HCT116 (cell line): ENCODE measurements around the gene SPTB. TPM values are rescaled to one million over a fixed set of nuclear protein-coding genes. Genes with fewer than 3 reads are reported as not detected.

Experiments used
- ATAC-seq: fragments of 200-7000 bp; cut with Tn5 transposase; 2 replicates; pipeline ENCODE4 v1.9.1; 2020; ENCODE audit warnings: mild to moderate bottlenecking, moderate library complexity
- BruUV-seq: library from RNA; stranded (reverse); fragments of 400-500 nt; replicated peaks from 2 replicates; lab custom pipeline; 2021; lab: Mats Ljungman, UMichigan
- CTCF ChIA-PET: fragments of 300-600 bp; sonication (Branson Sonifier 250); formaldehyde crosslinking; loops from one replicate; lab custom pipeline; 2021; ENCODE audit warnings: antibody characterized with exemption; lab: Charles Lee
- POLR2A ChIA-PET: fragments of 300-600, 350-600 bp; sonication (Branson Sonifier 250); formaldehyde crosslinking; loops from one replicate; lab custom pipeline; 2021; ENCODE audit warnings: antibody characterized with exemption; lab: Charles Lee
- RAD21 ChIA-PET, 2 experiments: fragments of 300-600 bp; sonication (Branson Sonifier 250); formaldehyde crosslinking; loops; one replicate each; lab custom pipeline; 2023; ENCODE audit warnings: low total read pairs in 2 of 2; ENCODE audit not compliant: uncharacterized antibody in 2 of 2, unreplicated experiment in 2 of 2, low non-redundant PET in 1 of 2; lab: Charles Lee
- DNase-seq: peaks from one replicate; pipeline ENCODE4 v3.0.0-alpha.2; 2010; ENCODE audit warnings: low read depth, low spot score
- H2AFZ ChIP-seq: fragments of 200-600 bp; shearing (Covaris generic), sonication (generic); 2 replicates; pipeline ENCODE4 v1.6.1; 2017; ENCODE audit warnings: low read depth, mixed run types, mixed read lengths, antibody characterized with exemption, low read length; ENCODE audit not compliant: poor library complexity, severe bottlenecking
- H3K27ac ChIP-seq: 2 replicates; pipeline ENCODE4 v1.5.1; 2012; ENCODE audit warnings: low read depth, low read length
- H3K27me3 ChIP-seq: fragments of 200-600 bp; sonication (generic); 2 replicates; pipeline ENCODE4 v1.6.1; 2016; ENCODE audit warnings: mixed run types, low read length, mixed read lengths; ENCODE audit not compliant: insufficient read depth
- H3K36me3 ChIP-seq, 2 experiments: fragments of 200-500 bp in 1 of 2; fragments of 200-600 bp in 1 of 2; sonication (Bioruptor generic) in 1 of 2; sonication (generic) in 1 of 2; 2 replicates each; pipeline versions ENCODE4 v1.5.1 to v1.6.1; 2014 to 2016; ENCODE audit warnings: low read length in 2 of 2, inconsistent platforms in 1 of 2, mixed read lengths in 1 of 2, mixed run types in 1 of 2; ENCODE audit not compliant: insufficient read depth in 2 of 2, control insufficient read depth in 1 of 2
- H3K4me1 ChIP-seq, 2 experiments: fragments of 200-600 bp in 1 of 2; sonication (generic) in 1 of 2; 2 replicates each; pipeline versions ENCODE4 v1.5.1 to v1.6.1; 2012 to 2017; ENCODE audit warnings: low read length in 2 of 2, inconsistent platforms in 1 of 2, mild to moderate bottlenecking in 1 of 2, mixed read lengths in 1 of 2, mixed run types in 1 of 2, moderate library complexity in 1 of 2; ENCODE audit not compliant: insufficient read depth in 2 of 2, control insufficient read depth in 1 of 2
- H3K4me2 ChIP-seq: fragments of 200-600 bp; sonication (generic); 2 replicates; pipeline ENCODE4 v1.6.1; 2017; ENCODE audit warnings: mixed run types, low read length, mixed read lengths
- H3K4me3 ChIP-seq, 2 experiments: fragments of 200-600 bp in 1 of 2; sonication (generic) in 1 of 2; replicated peaks in 1 of 2; 2 replicates each; pipeline ENCODE4 v1.5.1; 2011 to 2016; ENCODE audit warnings: low read length in 2 of 2, control low read depth in 1 of 2, low read depth in 1 of 2, mild to moderate bottlenecking in 1 of 2, mixed read lengths in 1 of 2, mixed run types in 1 of 2
- H3K79me2 ChIP-seq: fragments of 200-600 bp; sonication (generic); 2 replicates; pipeline ENCODE4 v1.6.1; 2017; ENCODE audit warnings: mild to moderate bottlenecking, mixed run types, low read length, moderate library complexity, mixed read lengths; ENCODE audit not compliant: insufficient read depth
- H3K9ac ChIP-seq: fragments of 200-600 bp; sonication (generic); 2 replicates; pipeline ENCODE4 v1.6.1; 2016; ENCODE audit warnings: low read length, mixed read lengths
- H3K9me2 ChIP-seq: fragments of 200-600 bp; sonication (generic), shearing (Covaris generic); 2 replicates; pipeline ENCODE4 v1.6.1; 2017; ENCODE audit warnings: mixed run types, mild to moderate bottlenecking, moderate library complexity; ENCODE audit not compliant: insufficient read depth
- H3K9me3 ChIP-seq, 2 experiments: fragments of 200-500 bp in 1 of 2; fragments of 200-600 bp in 1 of 2; sonication (Bioruptor generic) in 1 of 2; sonication (generic) in 1 of 2; 2 replicates each; pipeline ENCODE4 v1.6.1; 2014 to 2017; ENCODE audit warnings: low read length in 2 of 2, mixed read lengths in 2 of 2, inconsistent platforms in 1 of 2, low read depth in 1 of 2, mild to moderate bottlenecking in 1 of 2, mixed run types in 1 of 2, moderate library complexity in 1 of 2; ENCODE audit not compliant: control insufficient read depth in 1 of 2, insufficient read depth in 1 of 2
- H4K20me1 ChIP-seq: fragments of 200-600 bp; sonication (generic), shearing (Covaris generic); 2 replicates; pipeline ENCODE4 v1.6.1; 2017; ENCODE audit warnings: mixed run types, mild to moderate bottlenecking, moderate library complexity; ENCODE audit not compliant: insufficient read depth
- ATF3 ChIP-seq: IDR thresholded peaks from 2 replicates; pipeline ENCODE4 v1.6.1; 2012
- CBX3 ChIP-seq: IDR thresholded peaks from 2 replicates; pipeline ENCODE4 v1.6.1; 2012; ENCODE audit warnings: low read depth
- CEBPB ChIP-seq: IDR thresholded peaks from 2 replicates; pipeline ENCODE4 v1.6.1; 2012; ENCODE audit warnings: low read depth
- EGR1 ChIP-seq: IDR thresholded peaks from 2 replicates; pipeline ENCODE4 v1.6.1; 2012; ENCODE audit warnings: low read depth
- ELF1 ChIP-seq: IDR thresholded peaks from 2 replicates; pipeline ENCODE4 v1.6.1; 2012; ENCODE audit warnings: low read depth, borderline replicate concordance
- EZH2 ChIP-seq: fragments of 200-600 bp; sonication (generic); IDR thresholded peaks from 2 replicates; pipeline ENCODE4 v1.6.1; 2017; ENCODE audit warnings: antibody characterized with exemption, mixed run types
- EZH2phosphoT487 ChIP-seq: fragments of 200-600 bp; IDR thresholded peaks from 2 replicates; pipeline ENCODE4 v1.6.1; 2018; ENCODE audit warnings: antibody characterized with exemption, borderline replicate concordance
- FOSL1 ChIP-seq: IDR thresholded peaks from 2 replicates; pipeline ENCODE4 v1.6.1; 2012; ENCODE audit warnings: low read depth
- JUND ChIP-seq: IDR thresholded peaks from 2 replicates; pipeline ENCODE4 v1.6.1; 2012
- MAX ChIP-seq: IDR thresholded peaks from 2 replicates; pipeline ENCODE4 v1.6.1; 2012
- POLR2A ChIP-seq: IDR thresholded peaks from 2 replicates; pipeline ENCODE4 v1.7.0; 2011; ENCODE audit warnings: borderline replicate concordance; ENCODE audit not compliant: insufficient read depth, insufficient read length; ENCODE audit errors: extremely low read depth
- POLR2AphosphoS5 ChIP-seq: IDR thresholded peaks from 2 replicates; pipeline ENCODE4 v1.6.1; 2011; ENCODE audit warnings: mild to moderate bottlenecking, low read depth, low read length, moderate library complexity
- REST ChIP-seq: IDR thresholded peaks from 2 replicates; pipeline ENCODE4 v1.6.1; 2012; ENCODE audit warnings: low read depth
- SIN3A ChIP-seq: IDR thresholded peaks from 2 replicates; pipeline ENCODE4 v1.6.1; 2012; ENCODE audit warnings: low read depth
- SRF ChIP-seq: IDR thresholded peaks from 2 replicates; pipeline ENCODE4 v1.6.1; 2012; ENCODE audit warnings: low read depth
- TCF7L2 ChIP-seq: IDR thresholded peaks from 2 replicates; pipeline ENCODE4 v1.7.0; 2011; ENCODE audit warnings: borderline replicate concordance, inconsistent platforms; ENCODE audit not compliant: insufficient read depth, insufficient read length; ENCODE audit errors: extremely low read depth
- YY1 ChIP-seq: IDR thresholded peaks from 2 replicates; pipeline ENCODE4 v1.6.1; 2011; ENCODE audit warnings: low read length, low read depth, moderate library complexity, mild to moderate bottlenecking; ENCODE audit not compliant: insufficient replicate concordance; ENCODE audit errors: extremely low read depth
- ZBTB33 ChIP-seq: IDR thresholded peaks from 2 replicates; pipeline ENCODE4 v1.6.1; 2011; ENCODE audit warnings: mild to moderate bottlenecking, low read length, moderate library complexity; ENCODE audit not compliant: insufficient replicate concordance; ENCODE audit errors: extremely low read depth
- ZFX ChIP-seq: fragments of 450-650 bp; IDR thresholded peaks from 2 replicates; pipeline ENCODE4 v1.6.1; 2017
- ZNF274 ChIP-seq: fragments of 200-500 bp; sonication (Bioruptor generic); IDR thresholded peaks from 2 replicates; pipeline ENCODE4 v1.6.1; 2014; ENCODE audit warnings: mild to moderate bottlenecking, low read depth, low read length, inconsistent platforms
- intact Hi-C: fragments of 100-400 bp; cut with micrococcal nuclease; formaldehyde crosslinking; loops from 2 replicates; pipeline ENCODE4 v1.10.0; 2022
- total RNA-seq: library from RNA; stranded (reverse); gene quantifications from one replicate; pipeline ENCODE4 v1.2.1, GENCODE V29; 2021; ENCODE audit not compliant: unreplicated experiment

SPTB gene
- total RNA-seq, 1 experiment from 2014 or later: 4.2 TPM

- TF ChIP-seq CEBPB (no peak), SRF (no peak), POLR2A (no peak), REST (no peak), FOSL1 (no peak), EZH2 (no peak), SIN3A (no peak), EGR1 (no peak), CBX3 (no peak), ZFX (no peak), ELF1 (no peak), ZBTB33 (no peak), JUND (no peak), POLR2AphosphoS5 (no peak), ATF3 (no peak), YY1 (no peak), EZH2phosphoT487 (no peak), TCF7L2 (no peak), ZNF274 (no peak), MAX (no peak)
- intact Hi-C loops: no loop called here
- DNase-seq: no peak
- H3K79me2 ChIP-seq: peaks cover 98% of the 10 kb centered on the region
- ATAC-seq: no peak
- H3K4me2 ChIP-seq: no peak overlapping the region
- no peak overlapping the region for H3K27ac ChIP-seq
- H2AFZ ChIP-seq: no peak overlapping the region
- H3K27me3 ChIP-seq: no peaks in the 10 kb centered on the region
- H3K9me2 ChIP-seq: no peaks in the 10 kb centered on the region
- no peaks in the 10 kb centered on the region for H3K9me3 ChIP-seq
- peaks cover 0 to 3% of the 10 kb centered on the region in 2 experiments; a peak in 1 of 4 replicates for H3K36me3 ChIP-seq
- POLR2A ChIA-PET: no interaction called here
- peaks cover 48 to 55% of the 10 kb centered on the region in 2 experiments for H3K4me1 ChIP-seq
- BruUV-seq: no TSS peak
- H4K20me1 ChIP-seq: 0 out of 2 replicates have a peak, but pooled peaks cover 5% of the 10 kb centered on the region
- CTCF ChIA-PET: no interaction called here
- RAD21 ChIA-PET: no interaction called here
- H3K4me3 ChIP-seq: no peak overlapping the region
- H3K9ac ChIP-seq: no peak overlapping the region
Measured at GRCh38 chr14:64711039-64711438, 168.7 kb downstream of the SPTB start.
